ENCODE measurements around the gene NCOA3. TPM values are rescaled to one million over a fixed set of nuclear protein-coding genes. Genes with fewer than 3 reads are reported as not detected.

Gene NCOA3
- total RNA-seq, 1 experiment from 2014 or later: 28.1 TPM

- Histone ChIP-seq H3K9me3 (replicated peaks) (no peaks in the 10 kb centered on the region), H3K27ac (no peak overlapping the region), H3K36me3 (peaks cover 35% of the 10 kb centered on the region), H3K4me1 (no peaks in the 10 kb centered on the region; the same call in 1 of the 2 replicates), H3K4me3 (no peak overlapping the region), H3K27me3 (no peaks in the 10 kb centered on the region)
- no peak for DNase-seq
Observed at GRCh38 chr20:47648943-47649342, 147.3 kb downstream of the NCOA3 start.

- no peak overlapping the region for H3K4me3 ChIP-seq
- H3K4me1 ChIP-seq: no peaks in the 10 kb centered on the region
- H3K36me3 ChIP-seq: peaks cover 53% of the 10 kb centered on the region
- no peak for DNase-seq
- no peaks in the 10 kb centered on the region for H3K27me3 ChIP-seq
- H3K27ac ChIP-seq: no peak overlapping the region
- no peaks in the 10 kb centered on the region for H3K9me3 ChIP-seq (replicated peaks)
Observed at GRCh38 chr20:47652301-47652700, 150.6 kb downstream of the NCOA3 start.

- no peak overlapping the region for H3K27ac ChIP-seq
- DNase-seq: no peak
- H3K9me3 ChIP-seq (replicated peaks): no peaks in the 10 kb centered on the region
- H3K27me3 ChIP-seq: no peaks in the 10 kb centered on the region
- H3K4me1 ChIP-seq: no peaks in the 10 kb centered on the region
- H3K4me3 ChIP-seq: no peak overlapping the region
- peaks cover 54% of the 10 kb centered on the region for H3K36me3 ChIP-seq
Observed at GRCh38 chr20:47652794-47653193, 151.1 kb downstream of the NCOA3 start.

- H3K4me3 ChIP-seq: no peak overlapping the region
- DNase-seq: no peak
- H3K9me3 ChIP-seq (replicated peaks): no peaks in the 10 kb centered on the region
- no peak overlapping the region for H3K27ac ChIP-seq
- H3K4me1 ChIP-seq: no peaks in the 10 kb centered on the region
- peaks cover 56% of the 10 kb centered on the region for H3K36me3 ChIP-seq
- no peaks in the 10 kb centered on the region for H3K27me3 ChIP-seq
Observed at GRCh38 chr20:47653869-47654268, 152.2 kb downstream of the NCOA3 start.

- H3K4me1 ChIP-seq: no peaks in the 10 kb centered on the region
- H3K27ac ChIP-seq: no peak overlapping the region
- DNase-seq: no peak
- H3K36me3 ChIP-seq: peaks cover 61% of the 10 kb centered on the region
- no peaks in the 10 kb centered on the region for H3K27me3 ChIP-seq
- H3K4me3 ChIP-seq: no peak overlapping the region
- no peaks in the 10 kb centered on the region for H3K9me3 ChIP-seq (replicated peaks)
Observed at GRCh38 chr20:47654370-47654769, 152.7 kb downstream of the NCOA3 start.

GRCh38 chr20:47655635-47656034 lies 153.9 kb downstream of the NCOA3 start:
- Histone ChIP-seq H3K27ac (no peak overlapping the region), H3K4me3 (no peak overlapping the region), H3K9me3 (replicated peaks) (no peaks in the 10 kb centered on the region), H3K4me1 (no peaks in the 10 kb centered on the region), H3K36me3 (peaks cover 69% of the 10 kb centered on the region), H3K27me3 (no peaks in the 10 kb centered on the region)
- DNase-seq: no peak

- no peaks in the 10 kb centered on the region for H3K4me1 ChIP-seq
- DNase-seq: no peak
- H3K36me3 ChIP-seq: peaks cover 67% of the 10 kb centered on the region
- no peaks in the 10 kb centered on the region for H3K27me3 ChIP-seq
- H3K27ac ChIP-seq: no peak overlapping the region
- H3K9me3 ChIP-seq (replicated peaks): no peaks in the 10 kb centered on the region
- no peak overlapping the region for H3K4me3 ChIP-seq
Observed at GRCh38 chr20:47656318-47656717, 154.6 kb downstream of the NCOA3 start.

- no peaks in the 10 kb centered on the region for H3K4me1 ChIP-seq
- H3K4me3 ChIP-seq: no peak overlapping the region
- H3K27me3 ChIP-seq: no peaks in the 10 kb centered on the region
- DNase-seq: no peak
- H3K27ac ChIP-seq: no peak overlapping the region
- H3K9me3 ChIP-seq (replicated peaks): no peaks in the 10 kb centered on the region
- H3K36me3 ChIP-seq: peaks cover 53% of the 10 kb centered on the region
Observed at GRCh38 chr20:47659904-47660601, 158.4 kb downstream of the NCOA3 start.

- DNase-seq: no peak
- no peaks in the 10 kb centered on the region for H3K27me3 ChIP-seq
- H3K9me3 ChIP-seq (replicated peaks): no peaks in the 10 kb centered on the region
- H3K4me3 ChIP-seq: no peak overlapping the region
- H3K4me1 ChIP-seq: no peaks in the 10 kb centered on the region
- no peak overlapping the region for H3K27ac ChIP-seq
- H3K36me3 ChIP-seq: peaks cover 50% of the 10 kb centered on the region
Observed at GRCh38 chr20:47660602-47660905, 158.9 kb downstream of the NCOA3 start.

GRCh38 chr20:47660983-47661700 lies 159.5 kb downstream of the NCOA3 start:
- DNase-seq: no peak
- Histone ChIP-seq H3K4me3 (no peak overlapping the region), H3K36me3 (peaks cover 49% of the 10 kb centered on the region), H3K4me1 (no peaks in the 10 kb centered on the region), H3K27me3 (no peaks in the 10 kb centered on the region), H3K27ac (no peak overlapping the region), H3K9me3 (replicated peaks) (no peaks in the 10 kb centered on the region)

GRCh38 chr20:47661714-47662113 lies 160.0 kb downstream of the NCOA3 start:
- Histone ChIP-seq H3K9me3 (replicated peaks) (no peaks in the 10 kb centered on the region), H3K27ac (no peak overlapping the region), H3K4me3 (no peak overlapping the region), H3K27me3 (no peaks in the 10 kb centered on the region), H3K4me1 (no peaks in the 10 kb centered on the region), H3K36me3 (peaks cover 45% of the 10 kb centered on the region)
- DNase-seq: no peak

GRCh38 chr20:47662483-47663353 lies 161.0 kb downstream of the NCOA3 start:
- Histone ChIP-seq H3K4me3 (no peak overlapping the region), H3K36me3 (peaks cover 36% of the 10 kb centered on the region), H3K27me3 (no peaks in the 10 kb centered on the region), H3K9me3 (replicated peaks) (no peaks in the 10 kb centered on the region), H3K27ac (no peak overlapping the region), H3K4me1 (no peaks in the 10 kb centered on the region)
- no peak for DNase-seq

- Histone ChIP-seq H3K27me3 (no peaks in the 10 kb centered on the region), H3K9me3 (replicated peaks) (no peaks in the 10 kb centered on the region), H3K36me3 (peaks cover 29% of the 10 kb centered on the region), H3K4me1 (no peaks in the 10 kb centered on the region), H3K27ac (no peak overlapping the region), H3K4me3 (no peak overlapping the region)
- DNase-seq: peak; percentile 85 to 96
Observed at GRCh38 chr20:47663354-47664067, 161.8 kb downstream of the NCOA3 start.

GRCh38 chr20:47664068-47664437 lies 162.4 kb downstream of the NCOA3 start:
- no peaks in the 10 kb centered on the region for H3K9me3 ChIP-seq (replicated peaks)
- H3K36me3 ChIP-seq: peaks cover 28% of the 10 kb centered on the region
- DNase-seq: no peak
- H3K4me3 ChIP-seq: no peak overlapping the region
- H3K27me3 ChIP-seq: no peaks in the 10 kb centered on the region
- no peak overlapping the region for H3K27ac ChIP-seq
- H3K4me1 ChIP-seq: no peaks in the 10 kb centered on the region

GRCh38 chr20:47664744-47665143 lies 163.1 kb downstream of the NCOA3 start:
- H3K36me3 ChIP-seq: peaks cover 24% of the 10 kb centered on the region
- no peaks in the 10 kb centered on the region for H3K9me3 ChIP-seq (replicated peaks)
- H3K4me3 ChIP-seq: no peak overlapping the region
- H3K27ac ChIP-seq: no peak overlapping the region
- H3K27me3 ChIP-seq: no peaks in the 10 kb centered on the region
- no peak for DNase-seq
- no peaks in the 10 kb centered on the region for H3K4me1 ChIP-seq

Measured in SJCRH30 (cell line).